Aorta (tissue), 5 donors: ENCODE data around the gene BRD4. TPM values are rescaled to one million over a fixed set of nuclear protein-coding genes. Genes with fewer than 3 reads are reported as not detected.

Source experiments
- ATAC-seq: fragments of 200-7000 bp; cut with Tn5 transposase; one replicate; pipeline ENCODE4 v1.9.1; 2022; ENCODE audit warnings: moderate library complexity; ENCODE audit not compliant: low FRiP score
- DNase-seq, 2 donors: peaks; one replicate each; pipeline ENCODE4 v3.0.0-alpha.2; 2020
- H3K27ac ChIP-seq, 2 donors: one replicate each; pipeline ENCODE4 v1.5.1; 2013; ENCODE audit warnings: low read length in 2 of 2, mild to moderate bottlenecking in 2 of 2, moderate library complexity in 2 of 2, control low read depth in 1 of 2, inconsistent platforms in 1 of 2, low read depth in 1 of 2
- H3K27me3 ChIP-seq, 2 donors: one replicate each; pipeline ENCODE4 v1.6.1; 2013; ENCODE audit warnings: control low read depth in 1 of 2, low read length in 1 of 2, mild to moderate bottlenecking in 1 of 2, moderate library complexity in 1 of 2; ENCODE audit not compliant: insufficient read depth in 2 of 2, control insufficient read depth in 1 of 2
- H3K36me3 ChIP-seq, 2 donors: one replicate each; pipeline ENCODE4 v1.6.1; 2013; ENCODE audit warnings: control low read depth in 1 of 2, low read length in 1 of 2, mild to moderate bottlenecking in 1 of 2; ENCODE audit not compliant: insufficient read depth in 2 of 2, control insufficient read depth in 1 of 2
- H3K4me1 ChIP-seq, 2 donors: one replicate each; pipeline ENCODE4 v1.6.1; 2013; ENCODE audit warnings: low read length in 2 of 2, control low read depth in 1 of 2, mild to moderate bottlenecking in 1 of 2, moderate library complexity in 1 of 2; ENCODE audit not compliant: insufficient read depth in 2 of 2, control insufficient read depth in 1 of 2
- H3K4me3 ChIP-seq, 2 donors: one replicate each; pipeline ENCODE4 v1.5.1; 2013; ENCODE audit warnings: low read length in 2 of 2, control low read depth in 1 of 2, mild to moderate bottlenecking in 1 of 2
- H3K9me3 ChIP-seq: one replicate; pipeline ENCODE4 v1.6.1; 2013; ENCODE audit warnings: mild to moderate bottlenecking, low read length; ENCODE audit not compliant: control insufficient read depth
- WGBS, 2 donors: extraction: QIAGEN DNeasy Blood & Tissue Kit; methylation state at CpG; one replicate each; pipeline ENCODE4 v1.1.7; 2013; 5-methylcytosine and 5-hydroxymethylcytosine counted together
- intact Hi-C, 2 donors: fragments of 100-400 bp; cut with DNase I; formaldehyde crosslinking; loops; one replicate each; pipeline versions ENCODE4 v1.14.2 to v1.15.0; 2022
- long read RNA-seq, 2 donors: library from polyadenylated mRNA; unstranded; transcript quantifications; one replicate each; pipeline ENCODE4 v2.0.0, GENCODE V29; 2020 to 2021
- polyA plus RNA-seq, 2 donors: library from polyadenylated mRNA; stranded (reverse); fragments of 200-250 nt; gene quantifications; one replicate each; pipeline ENCODE4 v1.2.3, GENCODE V29; 2013
- total RNA-seq, 2 donors: library from RNA; stranded (reverse); fragmentation: NEBNext Ultra II Directional; extraction: Animal tissue kit (Norgen Biotek cat#: 25700); gene quantifications; one replicate each; pipeline ENCODE4 v1.2.1, GENCODE V29; 2021
- donor health status: healthy with polysubstance abuse.
- donor health status: Bipolar disorder and iron deficiency.
- donor health status: DM: no; HTN: no; CAD: no.
- donor health status: DM: no; HTN: no; CAD: no.
- donor health status: DM: yes; HTN: yes; CAD: no.

Gene BRD4
- total RNA-seq (100 to 1,000 TPM; 123 to 126 TPM), polyA plus RNA-seq (10 to 100 TPM; 12.3 to 50.6 TPM)
- long read RNA-seq, donor 1, partial matches to known transcripts, result 21 of 50 reads
- long read RNA-seq, donor 1, other reads (novel, unspliced or antisense), result 26 of 50 reads
- long read RNA-seq, donor 2, partial matches to known transcripts, result 63 of 84 reads
- long read RNA-seq, donor 2, other reads (novel, unspliced or antisense), result 16 of 84 reads

DNA sequence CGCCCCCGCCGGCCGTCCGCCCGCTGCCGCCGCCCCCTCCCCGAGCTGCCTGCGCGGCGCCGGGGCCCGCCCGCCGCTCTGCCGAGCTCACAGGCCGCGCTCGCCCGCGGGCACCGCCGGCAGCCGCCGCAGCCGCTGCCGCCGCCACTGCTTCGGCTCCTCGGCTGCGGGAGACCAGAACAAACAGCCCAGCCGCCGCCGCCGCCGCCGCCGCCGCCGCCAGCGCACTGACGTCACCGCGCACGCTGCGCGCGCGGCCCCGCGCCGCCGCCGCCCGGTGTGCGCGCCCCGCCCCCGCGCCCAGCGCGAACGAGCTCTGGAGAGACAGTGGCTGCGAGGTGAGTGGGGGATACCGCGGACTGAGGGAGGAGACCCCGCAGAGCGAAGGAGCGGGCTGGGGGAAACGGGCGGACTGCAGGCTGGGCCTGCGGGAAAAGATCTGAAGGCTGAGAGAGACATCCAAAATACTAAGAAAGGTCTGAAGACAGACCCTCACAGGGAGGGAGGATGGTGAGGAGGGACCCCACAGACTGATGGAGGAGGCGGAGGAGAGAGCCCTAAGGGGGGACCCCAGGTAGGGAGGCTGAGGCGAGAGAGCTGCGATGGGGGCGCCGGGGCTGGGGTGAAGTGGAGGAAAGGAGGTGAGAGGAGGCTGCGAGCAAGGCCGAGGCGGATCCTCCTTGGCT is at the start of gene BRD4:
Gene BRD4, minus strand, starts transcription at position 229 of the 686 bp plus-strand sequence. CDS start 59,440 bp downstream, outside the sequence.
- 1% methylated on average over 52 to 81 of the region's 81 CpGs for WGBS, 2 donors
- ATAC-seq (peak; percentile 85), DNase-seq (peak; percentile 80 to 91)
- H3K27me3 ChIP-seq, result no peaks in the 10 kb centered on the region
- peaks cover 0 to 2% of the 10 kb centered on the region in 2 donors for H3K4me1 ChIP-seq
- no peaks in the 10 kb centered on the region for H3K36me3 ChIP-seq
- peak within 1 kb of the TSS; percentile 99 to 100 for H3K27ac ChIP-seq
- intact Hi-C loops, result loop anchor here in 1 of 2 donors (5.0 kb wide), 2 partner anchors 45 to 65 kb away; partner anchors contain the start of gene AKAP8
- peak within 1 kb of the TSS; percentile 99 to 100 for H3K4me3 ChIP-seq
- no peaks in the 10 kb centered on the region for H3K9me3 ChIP-seq

DNA sequence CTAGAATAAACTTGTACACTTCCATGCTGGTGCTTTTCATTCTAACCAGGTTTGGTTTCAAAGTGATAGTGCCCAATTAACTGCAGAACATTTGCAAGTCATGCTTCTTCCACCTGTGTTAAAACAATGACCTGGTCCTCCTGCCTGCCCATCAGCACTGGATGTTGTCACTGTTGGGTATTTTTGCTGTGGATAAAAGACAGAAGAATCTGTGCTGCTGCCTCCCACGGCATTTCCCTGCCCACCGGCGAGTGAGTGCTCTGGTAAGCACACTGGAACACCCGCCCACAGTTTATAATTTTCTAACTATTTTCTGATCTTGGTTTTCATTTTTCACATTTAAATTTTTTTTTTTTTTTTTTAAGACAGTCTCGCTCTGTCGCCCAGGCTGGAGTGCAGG is 49.5 kb upstream of the BRD4 start:
- ATAC-seq, result no peak

DNA sequence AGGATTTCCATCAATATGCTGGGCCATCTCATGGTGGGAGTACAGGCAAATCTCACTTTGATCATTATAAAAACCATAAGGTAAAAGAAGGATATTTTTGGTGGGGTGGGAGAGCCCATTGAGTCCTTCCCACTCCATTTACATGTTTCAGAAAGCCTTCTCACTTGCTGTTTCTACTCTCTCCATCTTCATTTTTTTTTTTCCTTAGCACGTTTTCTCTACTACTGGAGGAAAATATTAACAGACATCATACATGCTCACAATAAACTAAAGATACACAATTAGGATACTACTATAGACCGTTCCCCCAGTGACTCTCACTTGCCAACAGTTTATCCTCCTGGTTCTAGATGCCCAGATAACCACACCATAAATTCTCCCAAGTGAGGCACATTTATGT is 49.1 kb upstream of the BRD4 start:
- ATAC-seq (no peak), DNase-seq (no peak)
- 75 to 79% methylated on average over 2 of the region's 2 CpGs for WGBS, 2 donors
- no peaks in the 10 kb centered on the region for H3K36me3 ChIP-seq
- H3K9me3 ChIP-seq, result no peaks in the 10 kb centered on the region
- H3K27ac ChIP-seq, result no peak overlapping the region
- intact Hi-C loops, result no loop called here
- H3K4me3 ChIP-seq, result no peak overlapping the region
- H3K27me3 ChIP-seq, result no peaks in the 10 kb centered on the region
- H3K4me1 ChIP-seq, result no peaks in the 10 kb centered on the region

More for the DNA sequence above, 49.5 kb upstream of the BRD4 start:
- no peaks in the 10 kb centered on the region for H3K4me1 ChIP-seq
- no peaks in the 10 kb centered on the region for H3K9me3 ChIP-seq
- DNase-seq, result no peak
- 82 to 88% methylated on average over 6 of the region's 6 CpGs for WGBS, 2 donors
- no peak overlapping the region for H3K27ac ChIP-seq
- H3K36me3 ChIP-seq, result no peaks in the 10 kb centered on the region
- H3K27me3 ChIP-seq, result no peaks in the 10 kb centered on the region
- intact Hi-C loops, result no loop called here
- no peak overlapping the region for H3K4me3 ChIP-seq

DNA sequence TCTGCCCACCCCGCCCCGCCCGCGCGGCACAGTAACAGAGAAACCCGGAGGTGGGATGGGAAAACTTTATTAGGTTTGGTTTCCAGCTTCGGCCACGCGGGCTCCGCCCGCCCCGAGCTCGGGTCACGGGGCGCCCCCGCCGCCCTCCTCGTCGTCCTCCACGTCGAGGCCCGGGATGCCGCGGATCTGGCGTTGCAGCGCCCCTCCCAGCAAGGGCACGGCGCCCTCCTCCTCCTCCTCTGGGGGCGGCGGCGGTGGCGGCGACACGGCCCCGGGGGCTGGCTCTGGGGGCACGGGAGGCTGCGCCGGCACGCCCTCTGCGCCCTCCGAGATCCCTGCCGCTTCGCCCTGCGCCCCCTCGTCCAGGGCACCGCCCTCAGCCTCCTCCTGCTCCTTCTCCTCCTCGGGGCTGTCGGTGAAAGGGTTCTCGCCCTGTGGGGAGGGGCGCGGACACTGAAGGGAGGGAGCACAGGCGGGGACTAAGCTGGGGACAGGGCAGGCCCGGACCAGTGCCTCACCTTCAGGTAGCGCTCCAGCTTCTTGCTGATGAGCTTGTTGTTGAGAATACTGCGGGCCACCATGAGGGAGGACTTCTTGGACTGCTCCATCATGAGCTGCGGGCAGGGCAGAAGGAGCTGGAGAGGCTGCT is 47.8 kb upstream of the BRD4 start:
- Histone ChIP-seq H3K4me3 (peak overlapping the region; percentile 11 to 22), H3K9me3 (no peaks in the 10 kb centered on the region), H3K27ac (peak overlapping the region in 1 of 2 donors; percentile 11), H3K4me1 (no peaks in the 10 kb centered on the region), H3K27me3 (no peaks in the 10 kb centered on the region), H3K36me3 (no peaks in the 10 kb centered on the region)
- DNase-seq (no peak), ATAC-seq (no peak)
- WGBS, 2 donors, result 2% methylated on average over 42 to 56 of the region's 56 CpGs
- intact Hi-C loops, result loop anchor here (1.0 to 10.0 kb wide), 6 partner anchors 39 to 205 kb away; partner anchors contain the start of gene BRD4 (in 1 of the 2)

DNA sequence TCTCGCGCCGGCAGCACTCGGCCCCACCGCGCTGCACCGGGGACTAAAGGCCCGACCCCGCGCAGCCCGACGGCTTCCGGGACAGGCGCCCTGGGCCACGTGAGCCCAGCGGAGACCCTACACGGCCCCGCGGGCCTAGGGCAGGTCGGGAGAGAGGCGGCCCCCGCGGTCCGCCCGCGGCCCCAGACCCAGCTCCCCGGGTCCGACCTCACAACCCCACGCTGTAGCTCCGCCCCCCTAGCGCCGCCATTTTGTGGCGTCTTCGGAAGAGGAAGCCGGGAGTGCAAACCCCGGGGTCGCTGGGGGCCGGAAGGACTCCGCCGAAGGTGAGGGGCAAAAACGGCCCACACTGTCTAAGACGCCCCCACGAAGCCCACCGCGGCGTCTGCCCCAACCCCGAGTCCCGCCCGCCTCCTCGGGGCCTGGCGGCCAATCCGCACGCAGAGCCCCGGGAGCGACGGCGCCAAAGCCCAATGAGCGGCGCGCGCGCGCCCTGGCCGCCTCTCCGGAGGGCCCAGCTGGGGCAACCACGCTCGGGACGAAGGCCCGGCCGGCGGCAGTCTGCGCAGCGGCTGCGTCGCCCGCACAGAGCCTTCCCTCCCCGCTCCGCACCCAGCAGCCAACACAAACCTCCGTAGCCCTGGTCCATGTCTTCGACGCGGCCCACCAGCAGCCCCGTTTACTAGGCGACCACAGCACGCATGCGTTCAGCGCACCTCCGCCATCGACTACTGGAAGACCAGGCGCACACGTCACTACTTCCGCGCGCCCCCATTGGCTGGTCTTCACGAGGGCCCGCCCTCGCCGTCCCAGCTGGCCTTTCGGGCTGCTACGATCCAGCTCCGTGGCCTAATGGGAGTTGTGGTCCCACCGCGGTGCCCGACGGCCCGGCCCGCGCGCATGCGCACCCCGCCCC is 47.0 kb upstream of the BRD4 start, which contains the start of gene AKAP8:
Gene AKAP8, minus strand, starts transcription at position 705 of the 916 bp plus-strand sequence. Its CDS starts 56 bp downstream, at position 649.
- Histone ChIP-seq H3K27me3 (no peaks in the 10 kb centered on the region), H3K4me3 (peak within 1 kb of the TSS; percentile 78 to 82), H3K4me1 (no peaks in the 10 kb centered on the region), H3K9me3 (no peaks in the 10 kb centered on the region), H3K27ac (peak within 1 kb of the TSS; percentile 71 to 87), H3K36me3 (no peaks in the 10 kb centered on the region)
- WGBS, 2 donors, result 0 to 1% methylated on average over 67 to 111 of the region's 111 CpGs
- ATAC-seq (peak; percentile 98), DNase-seq (peak; percentile 99)
- intact Hi-C loops, result loop anchor here (1.0 to 10.0 kb wide), 6 partner anchors 40 to 205 kb away; partner anchors contain the start of gene BRD4 (in 1 of the 2)

DNA sequence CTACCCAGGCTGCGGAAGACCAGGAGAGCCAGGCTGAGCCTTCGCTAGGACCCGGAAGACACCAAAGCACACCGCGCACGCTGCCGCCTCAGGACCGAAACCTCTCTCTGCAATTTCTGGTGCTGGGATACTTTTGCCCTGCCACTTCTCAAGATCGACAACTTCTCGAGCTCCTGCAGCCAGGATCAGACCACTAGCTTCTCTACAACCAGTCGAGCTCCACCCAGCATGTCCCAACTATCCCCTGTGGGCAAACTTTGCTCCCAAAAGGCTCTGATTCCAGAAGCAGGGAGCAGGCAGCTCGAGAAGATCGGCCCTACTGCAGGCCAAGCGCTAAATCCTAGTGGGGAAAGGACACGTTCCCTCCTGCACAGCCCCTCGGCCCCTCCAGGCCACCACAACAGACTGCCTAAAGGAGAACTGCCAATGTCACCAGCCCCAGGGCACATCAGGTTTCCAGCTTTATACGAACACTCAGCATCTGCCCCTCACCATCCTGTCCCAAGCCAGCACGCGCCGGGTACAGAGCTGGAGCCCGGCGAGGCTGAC is 46.3 kb upstream of the BRD4 start:
- DNase-seq, result peak in 1 of 2 donors; percentile 61
- no peaks in the 10 kb centered on the region for H3K9me3 ChIP-seq
- no peak for ATAC-seq
- no peaks in the 10 kb centered on the region for H3K27me3 ChIP-seq
- WGBS, 2 donors, result 0% methylated on average over 17 to 22 of the region's 22 CpGs
- intact Hi-C loops, result loop anchor here (1.0 to 10.0 kb wide), 6 partner anchors 41 to 204 kb away; partner anchors contain the start of gene BRD4 (in 1 of the 2)
- H3K4me1 ChIP-seq, result no peaks in the 10 kb centered on the region
- no peaks in the 10 kb centered on the region for H3K36me3 ChIP-seq
- H3K27ac ChIP-seq, result peak overlapping the region; percentile 71 to 87
- peak overlapping the region; percentile 78 to 82 for H3K4me3 ChIP-seq

DNA sequence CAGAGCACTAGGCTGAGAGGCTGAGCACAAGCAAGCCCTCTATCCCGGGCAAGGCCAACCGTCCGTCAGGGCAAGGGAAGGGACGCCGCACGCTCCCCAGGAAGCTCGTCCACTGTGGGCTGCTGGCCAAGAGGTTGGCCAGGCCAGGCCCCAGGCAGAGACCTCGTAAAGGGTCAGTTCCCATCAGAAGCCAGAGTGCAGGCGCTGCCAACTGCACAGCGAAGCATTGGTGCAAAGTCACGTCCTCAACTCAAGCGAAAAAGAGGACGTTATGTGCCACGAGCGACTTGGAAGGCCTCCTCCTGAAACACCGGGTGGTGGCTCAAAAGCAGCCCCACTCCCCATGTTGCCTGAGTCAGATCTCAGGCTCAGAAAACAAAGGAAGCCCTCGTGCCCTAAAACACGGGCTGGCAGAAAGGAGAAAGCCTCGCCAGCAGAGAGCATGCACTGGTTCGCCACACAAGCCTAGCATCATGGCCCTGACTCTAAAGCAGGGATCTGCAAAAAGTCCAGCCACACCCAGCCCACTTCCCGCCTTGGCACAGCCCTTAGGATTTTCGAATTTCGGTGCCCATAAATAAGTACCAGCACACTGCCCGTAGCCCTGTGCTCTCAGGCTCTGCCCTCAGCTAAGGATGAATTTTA is 42.6 kb upstream of the BRD4 start:
- Histone ChIP-seq H3K9me3 (no peaks in the 10 kb centered on the region), H3K27me3 (no peaks in the 10 kb centered on the region), H3K36me3 (no peaks in the 10 kb centered on the region), H3K4me3 (no peak overlapping the region), H3K27ac (peak overlapping the region in 1 of 2 donors; percentile 19), H3K4me1 (no peaks in the 10 kb centered on the region)
- peak; percentile 77 to 88 for DNase-seq
- 43 to 51% methylated on average over 24 of the region's 24 CpGs for WGBS, 2 donors
- intact Hi-C loops, result loop anchor here (2.0 to 10.0 kb wide), 5 partner anchors 38 to 200 kb away; partner anchors contain the start of gene BRD4 (in 1 of the 2)
- ATAC-seq, result peak; percentile 30
